ENCODE measurements around the gene CYP26C1.

DNA sequence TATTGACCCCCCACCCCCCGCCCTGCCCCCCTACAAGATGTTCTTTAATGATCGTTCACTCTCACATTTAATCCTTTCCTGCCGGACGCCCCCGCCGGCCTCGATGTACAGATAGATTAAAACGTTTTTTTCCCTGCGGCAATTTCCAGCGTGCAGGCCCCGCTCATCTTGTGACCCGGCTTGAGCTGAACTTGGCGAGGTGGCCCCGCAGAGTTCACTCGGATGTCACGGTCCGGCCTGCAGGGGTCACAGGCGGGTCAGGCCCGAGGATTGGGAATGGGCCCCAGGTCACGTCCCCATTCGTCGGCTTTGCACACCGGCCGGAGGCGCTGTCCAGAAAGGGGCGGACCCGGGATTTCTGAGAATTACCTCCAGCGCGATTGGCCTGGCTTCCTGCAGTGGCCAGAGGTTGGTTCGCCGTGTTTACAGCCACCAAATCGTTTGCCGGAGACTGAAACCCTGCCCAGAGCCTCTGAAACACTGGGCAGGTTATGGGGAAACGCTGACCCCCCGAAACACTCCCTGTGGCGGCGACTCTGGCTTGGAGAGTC, 11.2 kb downstream of the CYP26C1 start:
- TF ChIP-seq, protein P1, sequence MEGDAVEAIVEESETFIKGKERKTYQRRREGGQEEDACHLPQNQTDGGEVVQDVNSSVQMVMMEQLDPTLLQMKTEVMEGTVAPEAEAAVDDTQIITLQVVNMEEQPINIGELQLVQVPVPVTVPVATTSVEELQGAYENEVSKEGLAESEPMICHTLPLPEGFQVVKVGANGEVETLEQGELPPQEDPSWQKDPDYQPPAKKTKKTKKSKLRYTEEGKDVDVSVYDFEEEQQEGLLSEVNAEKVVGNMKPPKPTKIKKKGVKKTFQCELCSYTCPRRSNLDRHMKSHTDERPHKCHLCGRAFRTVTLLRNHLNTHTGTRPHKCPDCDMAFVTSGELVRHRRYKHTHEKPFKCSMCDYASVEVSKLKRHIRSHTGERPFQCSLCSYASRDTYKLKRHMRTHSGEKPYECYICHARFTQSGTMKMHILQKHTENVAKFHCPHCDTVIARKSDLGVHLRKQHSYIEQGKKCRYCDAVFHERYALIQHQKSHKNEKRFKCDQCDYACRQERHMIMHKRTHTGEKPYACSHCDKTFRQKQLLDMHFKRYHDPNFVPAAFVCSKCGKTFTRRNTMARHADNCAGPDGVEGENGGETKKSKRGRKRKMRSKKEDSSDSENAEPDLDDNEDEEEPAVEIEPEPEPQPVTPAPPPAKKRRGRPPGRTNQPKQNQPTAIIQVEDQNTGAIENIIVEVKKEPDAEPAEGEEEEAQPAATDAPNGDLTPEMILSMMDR (IDR thresholded peaks at IDR 0.05): no peak
- no peak for TF ChIP-seq POLR2A (IDR thresholded peaks at IDR 0.05)
